Natural killer cell (primary cell): Measurements from ENCODE around the gene ZNF536. TPM values are rescaled to one million over a fixed set of nuclear protein-coding genes. Genes with fewer than 3 reads are reported as not detected.

Source experiments
- ATAC-seq, 3 donors: fragments of 150-1000 bp in 2 of 3; fragments of 200-7000 bp in 1 of 3; cut with Tn5 transposase; 1 replicate in 1 of 3; 2 replicates in 2 of 3; pipeline ENCODE4 v1.10.0; 2021; ENCODE audit warnings: mild to moderate bottlenecking in 2 of 3, moderate library complexity in 2 of 3
- DNase-seq, 2 donors: peaks; one replicate each; pipeline versions ENCODE4 v3.0.0 to v3.0.0-alpha.2; 2013 to 2021; ENCODE audit warnings: mixed read lengths in 1 of 2
- H3K27ac ChIP-seq: one replicate; pipeline ENCODE4 v1.5.1; 2013; ENCODE audit warnings: mild to moderate bottlenecking, low read length
- H3K27me3 ChIP-seq: one replicate; pipeline ENCODE4 v1.6.1; 2013; ENCODE audit warnings: low read length; ENCODE audit not compliant: control insufficient read depth, insufficient read depth
- H3K36me3 ChIP-seq: one replicate; pipeline ENCODE4 v1.6.1; 2013; ENCODE audit warnings: low read length; ENCODE audit not compliant: control insufficient read depth, insufficient read depth
- H3K4me1 ChIP-seq: one replicate; pipeline ENCODE4 v1.6.1; 2013; ENCODE audit warnings: low read length; ENCODE audit not compliant: control insufficient read depth, insufficient read depth
- H3K4me3 ChIP-seq: one replicate; pipeline ENCODE4 v1.5.1; 2013; ENCODE audit warnings: low read length
- H3K9me3 ChIP-seq: one replicate; pipeline ENCODE4 v1.6.1; 2013; ENCODE audit warnings: low read length; ENCODE audit not compliant: control insufficient read depth, insufficient read depth
- H3K27ac Mint-ChIP-seq, 2 donors: one replicate each; pipeline ENCODE4 v1.8.0; 2022; ENCODE audit warnings: mild to moderate bottlenecking in 2 of 2, mixed read lengths in 2 of 2, moderate library complexity in 1 of 2
- H3K27me3 Mint-ChIP-seq, 2 donors: one replicate each; pipeline ENCODE4 v1.8.0; 2022; ENCODE audit warnings: low read depth in 2 of 2, mixed read lengths in 2 of 2
- H3K36me3 Mint-ChIP-seq: one replicate; pipeline ENCODE4 v1.8.0; 2022; ENCODE audit warnings: mixed read lengths
- H3K4me1 Mint-ChIP-seq, 2 donors: one replicate each; pipeline ENCODE4 v1.8.0; 2022; ENCODE audit warnings: mixed read lengths in 2 of 2
- H3K4me3 Mint-ChIP-seq: one replicate; pipeline ENCODE4 v1.8.0; 2022; ENCODE audit warnings: mild to moderate bottlenecking, moderate library complexity, mixed read lengths
- H3K9me3 Mint-ChIP-seq, 2 donors: one replicate each; pipeline ENCODE4 v1.8.0; 2022; ENCODE audit warnings: mixed read lengths in 2 of 2
- WGBS: methylation state at CpG from one replicate; pipeline ENCODE4 v1.1.7; 2013; ENCODE audit warnings: missing lambda C conversion rate; ENCODE audit not compliant: insufficient coverage; 5-methylcytosine and 5-hydroxymethylcytosine counted together
- intact Hi-C: fragments of 100-400 bp; cut with micrococcal nuclease; formaldehyde crosslinking; loops from one replicate; pipeline ENCODE4 v1.14.2; 2022
- total RNA-seq, 4 donors: library from RNA; stranded (reverse); fragments of 120-200 nt in 1 of 4; gene quantifications; one replicate each; pipeline versions ENCODE4 v1.2.3 to v1.2.4, GENCODE V29; 2013 to 2022
- TF ChIP-seq, protein P1 (sequence below): fragments of 200-600 bp; IDR thresholded peaks from one replicate; pipeline ENCODE4 v1.8.0; 2022; ENCODE audit warnings: antibody characterized with exemption

ZNF536 gene
- total RNA-seq, 3 donors from 2014 or later (not counting 1 experiment from before 2014, with no cell fraction given): not detected

- H3K27me3 Mint-ChIP-seq: peaks cover 15 to 22% of the 10 kb centered on the region in 2 donors
- H3K9me3 ChIP-seq: no peaks in the 10 kb centered on the region
- H3K36me3 Mint-ChIP-seq: no peaks in the 10 kb centered on the region
Measured at GRCh38 chr19:30390356-30390988, 18.3 kb downstream of the ZNF536 start.

DNA sequence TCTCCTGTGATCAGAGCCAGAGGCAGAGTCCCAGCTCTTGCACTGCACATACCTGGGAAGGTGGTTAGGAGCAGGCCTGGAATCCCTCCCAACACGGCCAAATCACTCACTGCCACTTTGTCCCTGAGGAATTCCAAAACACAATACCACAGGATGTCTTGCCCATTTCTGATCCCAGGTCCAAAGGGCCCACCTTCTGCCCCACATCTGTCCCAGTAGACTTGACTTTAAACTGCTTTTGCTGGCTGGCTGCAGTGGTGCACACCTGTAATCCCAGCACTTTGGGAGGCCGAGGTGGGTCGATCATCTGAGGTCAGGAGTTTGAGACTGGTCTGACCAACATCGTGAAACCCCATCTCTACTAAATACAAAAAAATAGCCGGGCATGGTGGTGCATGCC, 18.9 kb downstream of the ZNF536 start:
- no peaks in the 10 kb centered on the region for H3K36me3 Mint-ChIP-seq
- no peak overlapping the region for H3K4me3 Mint-ChIP-seq
- H3K9me3 Mint-ChIP-seq: no peaks in the 10 kb centered on the region
- Histone ChIP-seq H3K36me3 (no peaks in the 10 kb centered on the region), H3K4me3 (no peak overlapping the region), H3K9me3 (no peaks in the 10 kb centered on the region), H3K4me1 (no peaks in the 10 kb centered on the region), H3K27ac (no peak overlapping the region), H3K27me3 (no peaks in the 10 kb centered on the region)
- DNase-seq (no peak), ATAC-seq (no peak)
- no peak overlapping the region for H3K27ac Mint-ChIP-seq
- H3K27me3 Mint-ChIP-seq: peaks cover 11 to 22% of the 10 kb centered on the region in 2 donors
- TF ChIP-seq, protein P1, sequence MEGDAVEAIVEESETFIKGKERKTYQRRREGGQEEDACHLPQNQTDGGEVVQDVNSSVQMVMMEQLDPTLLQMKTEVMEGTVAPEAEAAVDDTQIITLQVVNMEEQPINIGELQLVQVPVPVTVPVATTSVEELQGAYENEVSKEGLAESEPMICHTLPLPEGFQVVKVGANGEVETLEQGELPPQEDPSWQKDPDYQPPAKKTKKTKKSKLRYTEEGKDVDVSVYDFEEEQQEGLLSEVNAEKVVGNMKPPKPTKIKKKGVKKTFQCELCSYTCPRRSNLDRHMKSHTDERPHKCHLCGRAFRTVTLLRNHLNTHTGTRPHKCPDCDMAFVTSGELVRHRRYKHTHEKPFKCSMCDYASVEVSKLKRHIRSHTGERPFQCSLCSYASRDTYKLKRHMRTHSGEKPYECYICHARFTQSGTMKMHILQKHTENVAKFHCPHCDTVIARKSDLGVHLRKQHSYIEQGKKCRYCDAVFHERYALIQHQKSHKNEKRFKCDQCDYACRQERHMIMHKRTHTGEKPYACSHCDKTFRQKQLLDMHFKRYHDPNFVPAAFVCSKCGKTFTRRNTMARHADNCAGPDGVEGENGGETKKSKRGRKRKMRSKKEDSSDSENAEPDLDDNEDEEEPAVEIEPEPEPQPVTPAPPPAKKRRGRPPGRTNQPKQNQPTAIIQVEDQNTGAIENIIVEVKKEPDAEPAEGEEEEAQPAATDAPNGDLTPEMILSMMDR: no peak
- H3K4me1 Mint-ChIP-seq: no peaks in the 10 kb centered on the region
- 87% methylated on average over 5 of the region's 5 CpGs for WGBS
- intact Hi-C loops: no loop called here

More at GRCh38 chr19:30390356-30390988, 18.3 kb downstream of the ZNF536 start:
- Mint-ChIP-seq H3K27ac (no peak overlapping the region), H3K4me1 (no peaks in the 10 kb centered on the region), H3K4me3 (no peak overlapping the region), H3K9me3 (no peaks in the 10 kb centered on the region)
- WGBS: 85% methylated on average over 9 of the region's 9 CpGs
- Histone ChIP-seq H3K4me1 (no peaks in the 10 kb centered on the region), H3K27ac (no peak overlapping the region), H3K36me3 (no peaks in the 10 kb centered on the region), H3K27me3 (no peaks in the 10 kb centered on the region), H3K4me3 (no peak overlapping the region)
- TF ChIP-seq, protein P1: no peak
- intact Hi-C loops: no loop called here
- ATAC-seq (no peak), DNase-seq (no peak)

GRCh38 chr19:30391554-30392551, 19.7 kb downstream of the ZNF536 start:
- Mint-ChIP-seq H3K27ac (no peak overlapping the region), H3K4me1 (no peaks in the 10 kb centered on the region), H3K36me3 (no peaks in the 10 kb centered on the region), H3K4me3 (no peak overlapping the region), H3K9me3 (no peaks in the 10 kb centered on the region), H3K27me3 (peaks cover 10 to 22% of the 10 kb centered on the region in 2 donors)
- no peak for DNase-seq
- 51% methylated on average over 18 of the region's 19 CpGs for WGBS
- H3K4me3 ChIP-seq: no peak overlapping the region
- no peaks in the 10 kb centered on the region for H3K9me3 ChIP-seq
- H3K27ac ChIP-seq: no peak overlapping the region
- ATAC-seq: no peak
- no peaks in the 10 kb centered on the region for H3K36me3 ChIP-seq
- TF ChIP-seq, protein P1: no peak
- intact Hi-C loops: no loop called here
- H3K4me1 ChIP-seq: no peaks in the 10 kb centered on the region
- no peaks in the 10 kb centered on the region for H3K27me3 ChIP-seq
